H1 (cell line): Measurements from ENCODE around the gene TPD52L1. TPM values are rescaled to one million over a fixed set of nuclear protein-coding genes. Genes with fewer than 3 reads are reported as not detected.

Experiments used
- CTCF ChIA-PET: fragments of 300-600 bp; sonication (Branson Sonifier 250); formaldehyde crosslinking; loops from one replicate; lab custom pipeline; 2021; ENCODE audit not compliant: partially characterized antibody; lab: Charles Lee
- POLR2A ChIA-PET: fragments of 300-600 bp; sonication (Branson Sonifier 250); formaldehyde crosslinking; loops from one replicate; lab custom pipeline; 2021; ENCODE audit warnings: inconsistent platforms; ENCODE audit not compliant: partially characterized antibody; lab: Charles Lee
- DNase-seq, 2 experiments: peaks; one replicate each; pipeline versions ENCODE4 v3.0.0 to v3.0.0-alpha.2; 2010 to 2022; ENCODE audit warnings: low spot score in 2 of 2, low read depth in 1 of 2, mixed read lengths in 1 of 2
- FAIRE-seq: peaks from 2 replicates; lab custom pipeline; 2011; peaks lifted over from hg19 to GRCh38; lab: Jason Lieb, UNC
- H2AFZ ChIP-seq: 2 replicates; pipeline ENCODE4 v1.8.1; 2012; ENCODE audit warnings: low read length, inconsistent platforms
- H2AK5ac ChIP-seq: 2 replicates; pipeline ENCODE4 v1.6.1; 2013; ENCODE audit warnings: low read depth, low read length
- H2BK120ac ChIP-seq: replicated peaks from 2 replicates; pipeline ENCODE3; 2013; ENCODE audit warnings: low read depth, low read length, inconsistent platforms
- H2BK12ac ChIP-seq: 2 replicates; pipeline ENCODE4 v1.6.1; 2013; ENCODE audit warnings: low read depth, low read length
- H2BK15ac ChIP-seq: 2 replicates; pipeline ENCODE4 v1.6.1; 2013; ENCODE audit warnings: low read length
- H2BK20ac ChIP-seq: 2 replicates; pipeline ENCODE4 v1.6.1; 2013; ENCODE audit warnings: low read length
- H2BK5ac ChIP-seq: 2 replicates; pipeline ENCODE4 v1.6.1; 2013; ENCODE audit warnings: low read depth, low read length
- H3K14ac ChIP-seq: 2 replicates; pipeline ENCODE4 v1.6.1; 2013; ENCODE audit warnings: inconsistent platforms; ENCODE audit not compliant: insufficient read length
- H3K18ac ChIP-seq: 2 replicates; pipeline ENCODE4 v1.6.1; 2013; ENCODE audit warnings: low read length; ENCODE audit errors: extremely low read depth
- H3K23ac ChIP-seq: 2 replicates; pipeline ENCODE4 v1.6.1; 2013; ENCODE audit warnings: inconsistent platforms; ENCODE audit not compliant: insufficient read length
- H3K23me2 ChIP-seq: 2 replicates; pipeline ENCODE4 v1.6.1; 2013; ENCODE audit warnings: low read depth, low read length
- H3K27ac ChIP-seq: 2 replicates; pipeline ENCODE4 v1.6.1; 2011; ENCODE audit warnings: low read depth, low read length, inconsistent platforms
- H3K27me3 ChIP-seq, 4 experiments: replicated peaks in 1 of 4; 1 replicate in 1 of 4; 2 replicates in 3 of 4; pipeline versions ENCODE4 v1.6.1 to v1.8.1; 2011 to 2013; ENCODE audit warnings: low read length in 3 of 4, mild to moderate bottlenecking in 3 of 4, inconsistent platforms in 2 of 4, mixed read lengths in 2 of 4, moderate library complexity in 1 of 4; ENCODE audit not compliant: control insufficient read depth in 3 of 4, insufficient read depth in 3 of 4; ENCODE audit errors: extremely low read depth in 1 of 4
- H3K36me3 ChIP-seq, 4 experiments: 2 replicates each; pipeline versions ENCODE4 v1.6.1 to v1.8.1; 2011 to 2013; ENCODE audit warnings: mild to moderate bottlenecking in 4 of 4, low read length in 3 of 4, moderate library complexity in 2 of 4, control low read depth in 1 of 4, inconsistent platforms in 1 of 4; ENCODE audit not compliant: insufficient read depth in 4 of 4, control insufficient read depth in 2 of 4
- H3K4ac ChIP-seq: replicated peaks from 2 replicates; pipeline ENCODE3; 2013; ENCODE audit warnings: low read length, low read depth, mixed read lengths, inconsistent platforms; ENCODE audit not compliant: insufficient read length
- H3K4me1 ChIP-seq, 4 experiments: replicated peaks in 1 of 4; 1 replicate in 1 of 4; 2 replicates in 3 of 4; pipeline versions ENCODE4 v1.6.1 to v1.8.1; 2011 to 2013; ENCODE audit warnings: low read length in 3 of 4, inconsistent platforms in 2 of 4, mixed read lengths in 1 of 4; ENCODE audit not compliant: insufficient read depth in 4 of 4, control insufficient read depth in 3 of 4
- H3K4me2 ChIP-seq, 2 experiments: 2 replicates each; pipeline versions ENCODE4 v1.6.1 to v1.8.1; 2011 to 2013; ENCODE audit warnings: low read depth in 2 of 2, low read length in 2 of 2, control low read depth in 1 of 2, inconsistent platforms in 1 of 2, mild to moderate bottlenecking in 1 of 2; ENCODE audit not compliant: insufficient read depth in 1 of 2
- H3K4me3 ChIP-seq, 4 experiments: fragments of 200-600, 300-600 bp in 1 of 4; sonication (generic), shearing (Covaris generic), sonication (Bioruptor Twin) in 1 of 4; 2 replicates each; pipeline versions ENCODE4 v1.5.1 to v1.8.1; 2011 to 2016; ENCODE audit warnings: low read length in 4 of 4, low read depth in 3 of 4, control low read depth in 2 of 4, inconsistent platforms in 2 of 4, mild to moderate bottlenecking in 2 of 4, mixed read lengths in 1 of 4, moderate library complexity in 1 of 4; ENCODE audit not compliant: insufficient read depth in 2 of 4; ENCODE audit errors: extremely low read depth in 1 of 4
- H3K56ac ChIP-seq: replicated peaks from 2 replicates; pipeline ENCODE3; 2013; ENCODE audit warnings: low read depth, mild to moderate bottlenecking, mixed read lengths, low read length, inconsistent platforms; ENCODE audit not compliant: insufficient read length
- H3K79me1 ChIP-seq: 2 replicates; pipeline ENCODE4 v1.6.1; 2013; ENCODE audit warnings: low read depth, low read length, control low read depth
- H3K79me2 ChIP-seq, 2 experiments: 2 replicates each; pipeline versions ENCODE4 v1.6.1 to v1.8.1; 2012 to 2013; ENCODE audit warnings: low read length in 2 of 2, mild to moderate bottlenecking in 2 of 2, inconsistent platforms in 1 of 2; ENCODE audit not compliant: insufficient read depth in 2 of 2, control insufficient read depth in 1 of 2
- H3K9ac ChIP-seq, 4 experiments: replicated peaks in 1 of 4; 1 replicate in 1 of 4; 2 replicates in 3 of 4; pipeline versions ENCODE4 v1.6.1 to v1.8.1; 2011 to 2013; ENCODE audit warnings: low read depth in 3 of 4, low read length in 3 of 4, control low read depth in 2 of 4, mild to moderate bottlenecking in 2 of 4, moderate library complexity in 2 of 4, inconsistent platforms in 1 of 4; ENCODE audit errors: extremely low read depth in 1 of 4
- H3K9me3 ChIP-seq, 2 experiments: 2 replicates each; pipeline versions ENCODE4 v1.6.1 to v1.8.1; 2012 to 2013; ENCODE audit warnings: mild to moderate bottlenecking in 2 of 2, moderate library complexity in 2 of 2, control low read depth in 1 of 2, inconsistent platforms in 1 of 2, low read depth in 1 of 2, low read length in 1 of 2, mixed read lengths in 1 of 2; ENCODE audit not compliant: insufficient read depth in 2 of 2
- H4K20me1 ChIP-seq, 2 experiments: replicated peaks in 1 of 2; 2 replicates each; pipeline versions ENCODE3 to v1.8.1; 2011 to 2013; ENCODE audit warnings: inconsistent platforms in 2 of 2, low read length in 2 of 2, mild to moderate bottlenecking in 1 of 2; ENCODE audit not compliant: insufficient read depth in 2 of 2, control insufficient read depth in 1 of 2
- H4K5ac ChIP-seq: 2 replicates; pipeline ENCODE4 v1.6.1; 2013; ENCODE audit warnings: low read length, low read depth, mixed read lengths, inconsistent platforms; ENCODE audit not compliant: insufficient read length
- H4K8ac ChIP-seq: 2 replicates; pipeline ENCODE4 v1.8.0; 2013; ENCODE audit warnings: mild to moderate bottlenecking, moderate library complexity, low read length, inconsistent platforms; ENCODE audit not compliant: insufficient read depth; ENCODE audit errors: extremely low read depth
- H4K91ac ChIP-seq: replicated peaks from 2 replicates; pipeline ENCODE3; 2013; ENCODE audit warnings: low read length, mixed read lengths, inconsistent platforms; ENCODE audit not compliant: insufficient read length
- ASH2L ChIP-seq: fragments of 200-600, 300-600 bp; sonication (generic); IDR thresholded peaks from one replicate; pipeline ENCODE4 v1.7.1; 2017; ENCODE audit warnings: low read length
- BRCA1 ChIP-seq: IDR thresholded peaks from 2 replicates; pipeline ENCODE4 v1.6.1; 2012; ENCODE audit warnings: low read depth, low read length, improper control_type of control experiment
- HDAC2 ChIP-seq, 2 experiments: fragments of 300-600 bp in 1 of 2; sonication (generic) in 1 of 2; IDR thresholded peaks; 2 replicates each; pipeline ENCODE4 v1.6.1; 2011 to 2012; ENCODE audit warnings: low read depth in 2 of 2, low read length in 2 of 2, mild to moderate bottlenecking in 2 of 2, moderate library complexity in 2 of 2, borderline replicate concordance in 1 of 2, inconsistent platforms in 1 of 2
- MAFK ChIP-seq: IDR thresholded peaks from 2 replicates; pipeline ENCODE4 v1.6.1; 2012; ENCODE audit warnings: low read depth, mild to moderate bottlenecking, improper control_type of control experiment, low read length
- NANOG ChIP-seq: IDR thresholded peaks from 2 replicates; pipeline ENCODE4 v1.6.1; 2011; ENCODE audit warnings: low read length, low read depth, mild to moderate bottlenecking, inconsistent platforms; ENCODE audit not compliant: insufficient read depth, poor library complexity, severe bottlenecking
- PHF8 ChIP-seq: fragments of 200-600 bp; sonication (generic); conservative IDR thresholded peaks from 2 replicates; pipeline ENCODE4 v1.7.1; 2012; ENCODE audit warnings: low read depth, mild to moderate bottlenecking, inconsistent platforms, low read length, moderate library complexity
- POLR2A ChIP-seq, 2 experiments: IDR thresholded peaks; 1 replicate in 1 of 2; 2 replicates in 1 of 2; pipeline ENCODE4 v1.6.1; 2011; ENCODE audit warnings: low read depth in 2 of 2, low read length in 2 of 2, mild to moderate bottlenecking in 2 of 2; ENCODE audit errors: control extremely low read depth in 1 of 2
- POLR2AphosphoS5 ChIP-seq: IDR thresholded peaks from 2 replicates; pipeline ENCODE4 v1.6.1; 2011; ENCODE audit warnings: low read depth, low read length
- POU5F1 ChIP-seq: IDR thresholded peaks from 2 replicates; pipeline ENCODE4 v1.6.1; 2011; ENCODE audit warnings: low read depth, mild to moderate bottlenecking, low read length, moderate library complexity
- RBBP5 ChIP-seq: IDR thresholded peaks from 2 replicates; pipeline ENCODE4 v1.7.1; 2012; ENCODE audit warnings: low read depth, mild to moderate bottlenecking, inconsistent platforms, low read length, moderate library complexity, borderline replicate concordance
- RNF2 ChIP-seq: fragments of 200-900, 300-1000 bp; sonication (generic); IDR thresholded peaks from 2 replicates; pipeline ENCODE4 v1.7.1; 2016; ENCODE audit warnings: borderline replicate concordance, low read depth, mild to moderate bottlenecking, antibody characterized with exemption, low read length; ENCODE audit not compliant: poor library complexity, severe bottlenecking; ENCODE audit errors: missing control alignments
- SIX5 ChIP-seq: IDR thresholded peaks from 2 replicates; pipeline ENCODE4 v1.6.1; 2011; ENCODE audit warnings: mild to moderate bottlenecking, low read depth, low read length
- SUZ12 ChIP-seq: fragments of 200-600 bp; sonication (generic); IDR thresholded peaks from 2 replicates; pipeline ENCODE4 v1.6.1; 2012; ENCODE audit warnings: mild to moderate bottlenecking, inconsistent platforms, low read length, moderate library complexity, mixed read lengths
- WGBS, 2 experiments: shearing (Covaris generic) in 1 of 2; methylation state at CpG; one replicate each; pipeline versions ENCODE4 v1.1.6 to v1.1.7; 2013 to 2015; ENCODE audit warnings: low lambda C conversion rate in 2 of 2, mixed read lengths in 2 of 2, inconsistent platforms in 1 of 2, low coverage in 1 of 2, missing lambda C conversion rate in 1 of 2; ENCODE audit not compliant: insufficient replicate concordance in 2 of 2, insufficient coverage in 1 of 2, insufficient read length in 1 of 2; ENCODE audit errors: extremely low coverage in 1 of 2, missing lambda C conversion rate in 1 of 2; 5-methylcytosine and 5-hydroxymethylcytosine counted together
- polyA plus RNA-seq, 7 experiments: library from polyadenylated mRNA; depleted of rRNA in 3 of 7; stranded (reverse) in 5 of 7; unstranded in 2 of 7; fragments of >200 nt in 5 of 7; fragments of 200-250 nt in 2 of 7; gene quantifications; 1 replicate in 5 of 7; 2 replicates in 1 of 7; 4 replicates in 1 of 7; pipeline versions ENCODE4 v1.2.1 to v1.2.3, GENCODE V29; 2011 to 2013; ENCODE audit warnings: missing spikeins in 2 of 7, mixed read lengths in 2 of 7
- total RNA-seq: library from RNA; stranded (reverse); fragmentation: NEBNext Ultra II Directional; extraction: Animal tissue kit (Norgen Biotek cat#: 25700); gene quantifications from 2 replicates; pipeline ENCODE4 v1.2.1, GENCODE V29; 2021
- TF ChIP-seq, protein P1 (sequence below): IDR thresholded peaks from 2 replicates; pipeline ENCODE4 v1.6.1; 2011; ENCODE audit warnings: low read depth, mild to moderate bottlenecking, low read length; ENCODE audit not compliant: insufficient read depth

TPD52L1 gene
- total and polyA plus RNA-seq, 2 of the 8 experiments (the other 6 are each of a cell fraction or from before 2014, with no cell fraction given), result 7.4 to 14.2 TPM

DNA sequence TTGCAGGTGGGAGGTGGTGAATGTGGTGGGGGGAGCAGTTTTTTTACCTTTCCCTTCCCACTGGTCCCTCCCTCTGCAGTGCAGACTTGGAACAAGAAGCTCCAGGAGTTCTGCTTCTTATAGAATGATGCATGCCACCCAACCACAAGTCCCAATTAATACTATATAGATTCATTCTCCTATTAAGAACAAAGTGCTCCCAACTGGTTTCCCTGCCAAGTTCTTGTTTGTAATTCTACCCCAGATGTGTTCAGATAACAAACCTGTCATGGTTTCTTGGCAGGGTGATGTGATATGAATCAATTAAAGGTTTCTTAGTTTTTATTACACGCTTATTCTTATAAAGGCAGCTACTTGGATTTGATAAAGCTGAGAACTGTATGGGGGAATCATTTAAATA, 124.3 kb downstream of the TPD52L1 start:
- no peak for DNase-seq
- 93% methylated on average over 1 of the region's 1 CpG; no CpG with 5 or more reads in 1 of the 2 experiments for WGBS, 2 experiments
- CTCF ChIA-PET, result no interaction called here
- TF ChIP-seq RNF2, result no peak
- TF ChIP-seq BRCA1, result no peak
- TF ChIP-seq, protein P1, sequence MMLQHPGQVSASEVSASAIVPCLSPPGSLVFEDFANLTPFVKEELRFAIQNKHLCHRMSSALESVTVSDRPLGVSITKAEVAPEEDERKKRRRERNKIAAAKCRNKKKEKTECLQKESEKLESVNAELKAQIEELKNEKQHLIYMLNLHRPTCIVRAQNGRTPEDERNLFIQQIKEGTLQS, result no peak
- TF ChIP-seq POU5F1, result no peak
- TF ChIP-seq NANOG, result no peak
- no peak for TF ChIP-seq POLR2AphosphoS5
- no peak for TF ChIP-seq MAFK
- no peak for TF ChIP-seq SUZ12
- no peak for TF ChIP-seq PHF8
- TF ChIP-seq HDAC2 (IDR thresholded peaks at IDR 0.05; ENCODE audit: borderline replicate concordance in 1 of 2, low read depth in 2 of 2, low read length in 2 of 2), result no peak
- TF ChIP-seq ASH2L, result no peak
- no peak for TF ChIP-seq POLR2A (IDR thresholded peaks at IDR 0.05; ENCODE audit: control extremely low read depth in 1 of 2, low read depth in 2 of 2, low read length in 2 of 2)
- no peak for TF ChIP-seq SIX5
- TF ChIP-seq RBBP5, result no peak

More for the DNA sequence above, 124.3 kb downstream of the TPD52L1 start:
- peaks cover 0 to 20% (median 9%) of the 10 kb centered on the region in 4 experiments; a peak in 5 of 8 replicates for H3K36me3 ChIP-seq
- no peak overlapping the region for H2BK15ac ChIP-seq
- no peak overlapping the region for H2BK12ac ChIP-seq
- H3K4me2 ChIP-seq, result no peak overlapping the region
- no peaks in the 10 kb centered on the region for H3K9me3 ChIP-seq
- H3K27ac ChIP-seq, result no peak overlapping the region
- H2BK5ac ChIP-seq, result no peak overlapping the region
- no peaks in the 10 kb centered on the region for H3K79me1 ChIP-seq
- H3K4ac ChIP-seq, result no peak overlapping the region
- peaks cover 0 to 5% of the 10 kb centered on the region in 2 experiments; a peak in 1 of 4 replicates for H3K79me2 ChIP-seq
- no peak overlapping the region for H4K8ac ChIP-seq
- H2AFZ ChIP-seq, result no peak overlapping the region
- H2BK20ac ChIP-seq, result no peak overlapping the region
- no peak overlapping the region for H3K56ac ChIP-seq
- H3K4me1 ChIP-seq, result no peaks in the 10 kb centered on the region
- no peak for FAIRE-seq
- H4K5ac ChIP-seq, result no peak overlapping the region
- H3K14ac ChIP-seq, result no peak overlapping the region
- no peak overlapping the region for H4K91ac ChIP-seq
- H3K23ac ChIP-seq, result no peak overlapping the region
- H3K9ac ChIP-seq, result no peak overlapping the region
- no peaks in the 10 kb centered on the region for H3K23me2 ChIP-seq
- H3K18ac ChIP-seq, result no peak overlapping the region
- no peaks in the 10 kb centered on the region for H3K27me3 ChIP-seq
- no peak overlapping the region for H3K4me3 ChIP-seq
- no peaks in the 10 kb centered on the region for H4K20me1 ChIP-seq
- no peak overlapping the region for H2BK120ac ChIP-seq
- H2AK5ac ChIP-seq, result no peak overlapping the region
- POLR2A ChIA-PET, result no interaction called here
